ENCODE results near the gene ZBTB42.

Gene ZBTB42

GRCh38 chr14:104788161-104788818, 12.6 kb upstream of the ZBTB42 start (continued):
- TF ChIP-seq ZNF280C (tag by site-specific recombination; IDR thresholded peaks at IDR 0.05), result no peak
- peak; percentile 80 for TF ChIP-seq ZBTB8A (tag by site-specific recombination; IDR thresholded peaks at IDR 0.05)
- no peak for TF ChIP-seq SP7 (tag by site-specific recombination; IDR thresholded peaks at IDR 0.05)
- peak; percentile 50 for TF ChIP-seq ZNF341 (tag by site-specific recombination; IDR thresholded peaks at IDR 0.05; ENCODE audit: low read depth)
- TF ChIP-seq BCL11A (tag by site-specific recombination; IDR thresholded peaks at IDR 0.05; ENCODE audit: low read depth), result no peak
- no peak for TF ChIP-seq ZNF221 (tag by site-specific recombination; IDR thresholded peaks at IDR 0.05; ENCODE audit: borderline replicate concordance)
- no peak for TF ChIP-seq ZNF274 (IDR thresholded peaks at IDR 0.05; ENCODE audit: low read length)
- TF ChIP-seq ZNF274 (tag by site-specific recombination; IDR thresholded peaks at IDR 0.05; ENCODE audit: borderline replicate concordance), result no peak
- TF ChIP-seq PRDM10 (tag by site-specific recombination; IDR thresholded peaks at IDR 0.05), result no peak
- no peak for TF ChIP-seq EGR2 (tag by site-specific recombination; IDR thresholded peaks at IDR 0.05; ENCODE audit: low read depth)
- no peak for TF ChIP-seq ZSCAN23 (tag by site-specific recombination; IDR thresholded peaks at IDR 0.05)
- TF ChIP-seq ZNF121 (tag by site-specific recombination; IDR thresholded peaks at IDR 0.05), result no peak

- H3K4me3 ChIP-seq (ENCODE audit: low read depth, low read length), result no peak overlapping the region
- CTCF ChIA-PET, result interaction anchor here (0.6 to 1.0 kb wide), 2 partner anchors 20 to 563 kb away, joined by 3 read pairs; no protein-coding TSS in a partner anchor
- POLR2A ChIA-PET, result no interaction called here
- no peak overlapping the region for H3K27ac ChIP-seq (ENCODE audit: extremely low read depth, low read depth, low read length)
- peak; percentile 76 for TF ChIP-seq ZFHX2 (tag by site-specific recombination; conservative IDR thresholded peaks at IDR 0.05)
- peak; percentile 77 for TF ChIP-seq EGR2 (tag by site-specific recombination; IDR thresholded peaks at IDR 0.05; ENCODE audit: low read depth)
- TF ChIP-seq ZNF311 (tag by site-specific recombination; IDR thresholded peaks at IDR 0.05; ENCODE audit: borderline replicate concordance), result no peak
- peaks cover 5% of the 10 kb centered on the region; the same call in 1 of the 2 replicates for H3K4me1 ChIP-seq (ENCODE audit: control insufficient read depth, insufficient read depth, low read length)
- H3K9me3 ChIP-seq (ENCODE audit: control insufficient read depth, insufficient read depth, low read depth, low read length), result no peaks in the 10 kb centered on the region
- H3K36me3 ChIP-seq (ENCODE audit: control insufficient read depth in 2 of 2, insufficient read depth in 1 of 2, low read length in 2 of 2), result peaks cover 0 to 90% of the 10 kb centered on the region in 2 experiments; a peak in 1 of 3 replicates
Observed at GRCh38 chr14:104788873-104789663, 11.8 kb upstream of the ZBTB42 start.

Measured in HEK293 (cell line).